Measurements from ENCODE around the gene NCAPD2.

- TF ChIP-seq YY1 (IDR thresholded peaks at IDR 0.05; ENCODE audit: insufficient read depth, insufficient read length) (peak; percentile 53), SUZ12 (IDR thresholded peaks at IDR 0.05; ENCODE audit: extremely low read depth, insufficient read depth, insufficient read length) (no peak), ZNF274 (IDR thresholded peaks at IDR 0.05; ENCODE audit: low read depth, low read length) (no peak)
Measured at GRCh38 chr12:6534945-6535696, 41.2 kb downstream of the NCAPD2 start.

Data from NT2/D1 (cell line).